Fibroblast of the aortic adventitia (primary cell): Measurements from ENCODE around the gene NXPH4. TPM values are rescaled to one million over a fixed set of nuclear protein-coding genes. Genes with fewer than 3 reads are reported as not detected.

Experiments used
- DNase-seq: peaks from one replicate; pipeline ENCODE4 v3.0.0-alpha.2; 2010; ENCODE audit warnings: low read depth
- H3K4me3 ChIP-seq: 2 replicates; pipeline ENCODE4 v1.5.1; 2011; ENCODE audit warnings: low read depth, mild to moderate bottlenecking, control low read depth, low read length, moderate library complexity
- total RNA-seq: library from RNA; depleted of rRNA; stranded (reverse); fragments of >200 nt; gene quantifications from 2 replicates; pipeline ENCODE4 v1.2.3, GENCODE V29; 2012; ENCODE audit warnings: low replicate concordance
- TF ChIP-seq, protein P1 (sequence below): IDR thresholded peaks from 2 replicates; pipeline ENCODE4 v1.5.1; 2011; ENCODE audit warnings: mild to moderate bottlenecking, low read length, control low read depth, inconsistent platforms; ENCODE audit not compliant: insufficient read depth

NXPH4 gene
- total RNA-seq, 1 donor, result 1.9 TPM

DNA sequence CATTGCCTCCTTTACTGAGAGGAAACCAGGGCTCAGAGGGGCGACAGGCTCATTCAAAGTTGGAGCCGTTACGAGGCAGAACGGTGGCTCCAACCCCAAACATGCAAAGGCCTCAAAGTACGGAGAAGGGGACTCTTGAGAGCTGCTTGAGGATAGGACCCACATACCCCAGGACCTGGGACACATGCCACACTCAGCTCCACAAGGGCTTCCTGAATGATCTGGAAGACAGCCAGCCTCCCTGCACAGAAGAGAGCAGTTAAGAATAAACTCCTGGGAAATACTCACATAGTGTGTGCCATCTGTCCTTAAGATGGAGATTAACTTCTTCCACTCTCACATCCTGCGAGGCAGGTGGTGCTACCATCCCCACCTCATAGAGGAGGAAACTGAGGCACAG lies 26.6 kb upstream of the NXPH4 start:
- peak; percentile 53 for DNase-seq
- H3K4me3 ChIP-seq, result no peak overlapping the region
- TF ChIP-seq, protein P1, sequence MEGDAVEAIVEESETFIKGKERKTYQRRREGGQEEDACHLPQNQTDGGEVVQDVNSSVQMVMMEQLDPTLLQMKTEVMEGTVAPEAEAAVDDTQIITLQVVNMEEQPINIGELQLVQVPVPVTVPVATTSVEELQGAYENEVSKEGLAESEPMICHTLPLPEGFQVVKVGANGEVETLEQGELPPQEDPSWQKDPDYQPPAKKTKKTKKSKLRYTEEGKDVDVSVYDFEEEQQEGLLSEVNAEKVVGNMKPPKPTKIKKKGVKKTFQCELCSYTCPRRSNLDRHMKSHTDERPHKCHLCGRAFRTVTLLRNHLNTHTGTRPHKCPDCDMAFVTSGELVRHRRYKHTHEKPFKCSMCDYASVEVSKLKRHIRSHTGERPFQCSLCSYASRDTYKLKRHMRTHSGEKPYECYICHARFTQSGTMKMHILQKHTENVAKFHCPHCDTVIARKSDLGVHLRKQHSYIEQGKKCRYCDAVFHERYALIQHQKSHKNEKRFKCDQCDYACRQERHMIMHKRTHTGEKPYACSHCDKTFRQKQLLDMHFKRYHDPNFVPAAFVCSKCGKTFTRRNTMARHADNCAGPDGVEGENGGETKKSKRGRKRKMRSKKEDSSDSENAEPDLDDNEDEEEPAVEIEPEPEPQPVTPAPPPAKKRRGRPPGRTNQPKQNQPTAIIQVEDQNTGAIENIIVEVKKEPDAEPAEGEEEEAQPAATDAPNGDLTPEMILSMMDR, result no peak

GRCh38 chr12:57190821-57191220 lies 25.8 kb upstream of the NXPH4 start:
- TF ChIP-seq, protein P1, result no peak
- H3K4me3 ChIP-seq, result no peak overlapping the region
- DNase-seq, result no peak

DNA sequence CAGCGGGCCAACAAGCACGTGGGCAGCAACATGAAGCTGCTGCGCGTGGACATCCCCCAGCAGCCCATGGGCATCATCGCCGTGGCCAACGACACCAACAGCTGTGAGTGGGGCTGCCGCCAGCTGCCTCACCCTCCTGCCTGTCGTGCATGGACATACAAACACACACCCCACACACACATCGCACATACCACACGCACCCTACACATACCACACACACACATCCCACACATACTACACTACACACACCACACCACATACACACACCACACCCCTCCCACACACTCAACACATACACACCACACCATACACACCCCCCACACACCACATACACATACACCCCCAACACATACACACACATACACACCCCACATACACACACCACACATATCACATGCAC lies 25.2 kb upstream of the NXPH4 start:
- TF ChIP-seq, protein P1, result no peak
- peak; percentile 31 for DNase-seq
- no peak overlapping the region for H3K4me3 ChIP-seq

DNA sequence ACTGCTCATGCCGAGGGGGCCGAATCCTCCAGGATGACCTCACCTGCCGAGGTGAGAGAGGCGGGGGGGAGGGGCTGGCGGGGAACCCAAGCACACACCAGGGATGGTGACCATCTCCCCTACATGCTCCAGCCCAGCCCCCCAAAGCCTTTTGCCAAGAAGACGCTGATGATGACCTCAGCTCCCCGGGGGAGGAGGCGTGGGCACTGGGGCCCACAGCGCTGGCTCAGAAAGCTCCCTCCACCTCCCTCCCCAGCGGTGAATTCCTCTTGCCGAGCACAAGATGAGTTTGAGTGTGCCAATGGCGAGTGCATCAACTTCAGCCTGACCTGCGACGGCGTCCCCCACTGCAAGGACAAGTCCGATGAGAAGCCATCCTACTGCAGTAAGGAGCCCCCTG lies 23.7 kb upstream of the NXPH4 start:
- TF ChIP-seq, protein P1, result no peak
- no peak overlapping the region for H3K4me3 ChIP-seq
- no peak for DNase-seq

DNA sequence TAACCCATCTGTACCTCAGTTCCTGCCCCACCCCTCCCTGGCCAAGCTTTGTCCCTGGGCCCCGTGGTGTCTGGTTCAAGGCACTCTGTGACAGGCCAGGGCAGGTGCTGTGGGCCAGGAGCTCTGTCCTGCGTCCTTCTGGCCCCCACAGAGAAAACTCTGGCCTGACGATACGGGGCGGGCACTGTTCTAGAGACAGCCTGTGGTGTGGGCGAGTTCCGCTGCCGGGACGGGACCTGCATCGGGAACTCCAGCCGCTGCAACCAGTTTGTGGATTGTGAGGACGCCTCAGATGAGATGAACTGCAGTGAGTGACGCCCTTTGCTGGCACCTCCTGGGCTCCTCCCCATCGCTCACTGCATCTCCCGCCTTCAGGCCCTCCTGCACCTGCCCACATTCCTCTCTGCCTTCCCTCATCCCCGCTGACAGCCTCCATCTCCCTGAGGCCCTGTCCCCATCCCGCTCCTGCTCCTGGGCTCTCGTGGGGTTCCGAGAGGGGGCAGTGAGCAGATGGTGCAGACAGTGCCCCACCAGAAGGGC lies 22.8 kb upstream of the NXPH4 start:
- TF ChIP-seq, protein P1, result no peak
- no peak overlapping the region for H3K4me3 ChIP-seq
- no peak for DNase-seq

GRCh38 chr12:57194253-57194652 lies 22.3 kb upstream of the NXPH4 start:
- TF ChIP-seq, protein P1, result no peak
- no peak overlapping the region for H3K4me3 ChIP-seq
- no peak for DNase-seq

GRCh38 chr12:57195186-57195585 lies 21.4 kb upstream of the NXPH4 start:
- DNase-seq, result no peak
- TF ChIP-seq, protein P1, result no peak
- no peak overlapping the region for H3K4me3 ChIP-seq
